ENCODE data around the gene FLVCR2. TPM values are rescaled to one million over a fixed set of nuclear protein-coding genes. Genes with fewer than 3 reads are reported as not detected.
A peak's percentile ranks its signal among the peaks of the same experiment; 100 is the strongest.

Gene FLVCR2
- polyA plus RNA-seq, 3 donors = 13.2 to 36.6 (median 16.3) TPM

DNA sequence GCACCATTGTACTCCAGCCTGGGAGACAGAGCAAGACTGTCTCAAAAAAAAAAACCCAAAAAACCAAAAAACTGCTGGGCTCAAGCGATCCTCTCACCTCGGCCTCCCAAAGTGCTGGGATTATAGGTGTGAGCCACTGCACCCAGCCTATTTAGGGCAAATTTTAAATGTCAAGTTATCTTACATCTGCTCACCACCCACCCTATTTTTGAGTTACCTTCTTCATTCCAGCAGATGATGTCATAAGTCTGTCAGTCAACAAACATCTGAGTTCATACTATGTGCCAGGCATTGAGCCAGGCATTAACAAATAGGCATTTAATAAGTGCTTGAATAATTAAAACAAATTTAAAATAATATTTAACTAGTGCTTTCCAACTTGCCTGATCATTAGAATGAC is 34.6 kb upstream of the FLVCR2 start:
- Histone ChIP-seq H3K9me3 (replicated peaks in 1 of 2; ENCODE audit: control insufficient read depth in 1 of 2, insufficient read depth in 1 of 2, low read length in 2 of 2) (no peaks in the 10 kb centered on the region), H3K4me1 (ENCODE audit: control insufficient read depth in 1 of 2, insufficient read depth in 2 of 2, low read length in 2 of 2) (peaks cover 18 to 20% of the 10 kb centered on the region in 2 donors), H3K4me2 (replicated peaks; ENCODE audit: extremely low read depth, low read length, poor library complexity, severe bottlenecking) (no peak overlapping the region), H3K9ac (ENCODE audit: insufficient read depth, low read length, poor library complexity, severe bottlenecking) (no peak overlapping the region), H3K36me3 (replicated peaks in 1 of 2; ENCODE audit: control insufficient read depth in 1 of 2, insufficient read depth in 2 of 2, low read length in 2 of 2) (peaks cover 17 to 41% of the 10 kb centered on the region in 2 donors), H3K79me2 (ENCODE audit: insufficient read depth, low read length) (peaks cover 38% of the 10 kb centered on the region), H3K4me3 (replicated peaks in 1 of 3; ENCODE audit: low read depth in 2 of 3, low read length in 3 of 3) (no peak overlapping the region), H2AFZ (ENCODE audit: insufficient read depth, low read depth, low read length, poor library complexity, severe bottlenecking) (no peak overlapping the region), H4K20me1 (ENCODE audit: insufficient read depth, low read length) (no peaks in the 10 kb centered on the region), H3K27ac (ENCODE audit: low read depth in 1 of 2, low read length in 2 of 2) (no peak overlapping the region), H3K27me3 (ENCODE audit: control insufficient read depth in 2 of 2, insufficient read depth in 2 of 2, low read length in 2 of 2) (no peaks in the 10 kb centered on the region)
- Mint-ChIP-seq H3K4me3 (no peak overlapping the region), H3K27me3 (ENCODE audit: low read depth in 3 of 3) (no peaks in the 10 kb centered on the region), H3K4me1 (peaks cover 31% of the 10 kb centered on the region), H3K36me3 (peaks cover 31 to 41% of the 10 kb centered on the region in 2 donors), H3K9me3 (peaks cover 0 to 2% (median 0%) of the 10 kb centered on the region in 7 donors), H3K27ac (peak overlapping the region in 3 of 7 donors; percentile 25 to 63 (median 46))
- intact Hi-C loops (cut with micrococcal nuclease) = no loop called here
- TF ChIP-seq, protein P1, sequence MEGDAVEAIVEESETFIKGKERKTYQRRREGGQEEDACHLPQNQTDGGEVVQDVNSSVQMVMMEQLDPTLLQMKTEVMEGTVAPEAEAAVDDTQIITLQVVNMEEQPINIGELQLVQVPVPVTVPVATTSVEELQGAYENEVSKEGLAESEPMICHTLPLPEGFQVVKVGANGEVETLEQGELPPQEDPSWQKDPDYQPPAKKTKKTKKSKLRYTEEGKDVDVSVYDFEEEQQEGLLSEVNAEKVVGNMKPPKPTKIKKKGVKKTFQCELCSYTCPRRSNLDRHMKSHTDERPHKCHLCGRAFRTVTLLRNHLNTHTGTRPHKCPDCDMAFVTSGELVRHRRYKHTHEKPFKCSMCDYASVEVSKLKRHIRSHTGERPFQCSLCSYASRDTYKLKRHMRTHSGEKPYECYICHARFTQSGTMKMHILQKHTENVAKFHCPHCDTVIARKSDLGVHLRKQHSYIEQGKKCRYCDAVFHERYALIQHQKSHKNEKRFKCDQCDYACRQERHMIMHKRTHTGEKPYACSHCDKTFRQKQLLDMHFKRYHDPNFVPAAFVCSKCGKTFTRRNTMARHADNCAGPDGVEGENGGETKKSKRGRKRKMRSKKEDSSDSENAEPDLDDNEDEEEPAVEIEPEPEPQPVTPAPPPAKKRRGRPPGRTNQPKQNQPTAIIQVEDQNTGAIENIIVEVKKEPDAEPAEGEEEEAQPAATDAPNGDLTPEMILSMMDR (IDR thresholded peaks at IDR 0.05) = no peak
- WGBS (ENCODE audit: insufficient coverage) = 100% methylated on average over 2 of the region's 2 CpGs
- DNase-seq = no peak

DNA sequence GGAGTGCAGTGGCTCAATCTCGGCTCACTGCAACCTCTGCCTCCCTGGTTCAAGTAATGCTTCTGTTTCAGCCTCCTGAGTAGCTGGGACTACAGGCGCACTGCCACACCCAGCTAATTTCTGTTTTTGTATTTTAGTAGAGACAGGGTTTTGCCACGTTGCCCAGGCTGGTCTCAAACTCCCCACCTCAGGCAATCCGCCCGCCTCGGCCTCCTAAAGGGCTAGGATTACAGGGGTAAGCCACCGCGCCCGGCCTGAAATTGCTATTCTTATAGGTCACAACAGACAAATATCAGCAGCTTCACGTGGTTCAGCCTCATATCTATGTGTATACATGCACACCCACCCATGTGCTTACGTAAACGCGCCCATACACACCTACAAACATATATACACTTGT is 32.5 kb upstream of the FLVCR2 start:
- Mint-ChIP-seq H3K9me3 (peaks cover 0 to 2% (median 0%) of the 10 kb centered on the region in 7 donors), H3K4me1 (peaks cover 37% of the 10 kb centered on the region), H3K27me3 (ENCODE audit: low read depth in 3 of 3) (no peaks in the 10 kb centered on the region), H3K27ac (no peak overlapping the region), H3K36me3 (peaks cover 25 to 30% of the 10 kb centered on the region in 2 donors), H3K4me3 (no peak overlapping the region)
- WGBS (ENCODE audit: insufficient coverage) = 100% methylated on average over 11 of the region's 13 CpGs
- peaks cover 15 to 32% of the 10 kb centered on the region in 2 donors for H3K36me3 ChIP-seq (replicated peaks in 1 of 2; ENCODE audit: control insufficient read depth in 1 of 2, insufficient read depth in 2 of 2, low read length in 2 of 2)
- TF ChIP-seq, protein P1 (IDR thresholded peaks at IDR 0.05) = no peak
- no peak overlapping the region for H2AFZ ChIP-seq (ENCODE audit: insufficient read depth, low read depth, low read length, poor library complexity, severe bottlenecking)
- no peak overlapping the region for H3K4me2 ChIP-seq (replicated peaks; ENCODE audit: extremely low read depth, low read length, poor library complexity, severe bottlenecking)
- no peaks in the 10 kb centered on the region for H3K9me3 ChIP-seq (replicated peaks in 1 of 2; ENCODE audit: control insufficient read depth in 1 of 2, insufficient read depth in 1 of 2, low read length in 2 of 2)
- H3K9ac ChIP-seq (ENCODE audit: insufficient read depth, low read length, poor library complexity, severe bottlenecking) = no peak overlapping the region
- no peaks in the 10 kb centered on the region for H4K20me1 ChIP-seq (ENCODE audit: insufficient read depth, low read length)
- no peak for DNase-seq
- H3K79me2 ChIP-seq (ENCODE audit: insufficient read depth, low read length) = peaks cover 28% of the 10 kb centered on the region
- peaks cover 20 to 22% of the 10 kb centered on the region in 2 donors for H3K4me1 ChIP-seq (ENCODE audit: control insufficient read depth in 1 of 2, insufficient read depth in 2 of 2, low read length in 2 of 2)
- intact Hi-C loops (cut with micrococcal nuclease) = no loop called here
- H3K4me3 ChIP-seq (replicated peaks in 1 of 3; ENCODE audit: low read depth in 2 of 3, low read length in 3 of 3) = no peak overlapping the region
- no peaks in the 10 kb centered on the region for H3K27me3 ChIP-seq (ENCODE audit: control insufficient read depth in 2 of 2, insufficient read depth in 2 of 2, low read length in 2 of 2)
- H3K27ac ChIP-seq (ENCODE audit: low read depth in 1 of 2, low read length in 2 of 2) = no peak overlapping the region

Measured in CD14-positive monocyte (primary cell).